ENCODE results near the gene MEDAG.

MEDAG gene

DNA sequence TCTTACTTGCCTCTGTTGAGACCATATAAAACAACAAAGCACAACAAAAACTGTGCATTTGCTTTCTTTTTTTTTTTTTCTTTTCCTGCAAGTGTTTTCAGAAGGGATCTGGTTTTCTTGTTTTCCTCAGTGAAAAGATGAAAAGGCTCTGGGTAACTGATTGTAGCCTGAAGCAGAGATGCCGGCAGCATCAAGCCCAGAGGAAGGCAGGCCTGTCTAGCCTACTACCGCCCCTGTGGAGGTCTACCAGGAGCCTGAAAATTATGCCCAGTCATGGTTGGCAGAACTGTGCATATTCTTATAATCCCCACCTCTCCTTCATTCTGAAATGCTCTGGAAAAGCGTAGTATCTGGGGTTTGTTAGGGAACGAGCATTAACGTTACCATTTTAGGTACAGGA is 32.6 kb upstream of the MEDAG start:
- DNase-seq = no peak

DNA sequence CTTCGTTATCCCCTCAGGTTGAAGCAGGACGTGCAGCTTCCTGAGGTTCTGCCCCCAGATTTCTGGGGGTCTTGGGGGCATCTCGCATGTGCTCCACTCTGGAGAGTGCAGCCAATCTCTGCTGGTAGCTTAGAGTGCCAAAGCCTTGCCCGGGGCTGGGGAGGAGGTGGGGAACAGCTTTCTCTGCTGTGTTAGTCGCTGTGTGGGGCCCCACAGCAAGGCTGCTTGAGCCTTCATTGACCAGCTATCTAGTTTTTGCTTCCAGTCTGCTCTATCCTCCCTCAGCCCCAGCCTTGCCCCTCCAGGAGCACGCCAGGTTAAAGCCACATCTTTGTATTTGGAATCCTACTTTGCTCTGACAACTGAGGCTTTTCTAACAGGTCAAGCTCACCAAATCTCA is 32.0 kb upstream of the MEDAG start:
- no peak for DNase-seq

DNA sequence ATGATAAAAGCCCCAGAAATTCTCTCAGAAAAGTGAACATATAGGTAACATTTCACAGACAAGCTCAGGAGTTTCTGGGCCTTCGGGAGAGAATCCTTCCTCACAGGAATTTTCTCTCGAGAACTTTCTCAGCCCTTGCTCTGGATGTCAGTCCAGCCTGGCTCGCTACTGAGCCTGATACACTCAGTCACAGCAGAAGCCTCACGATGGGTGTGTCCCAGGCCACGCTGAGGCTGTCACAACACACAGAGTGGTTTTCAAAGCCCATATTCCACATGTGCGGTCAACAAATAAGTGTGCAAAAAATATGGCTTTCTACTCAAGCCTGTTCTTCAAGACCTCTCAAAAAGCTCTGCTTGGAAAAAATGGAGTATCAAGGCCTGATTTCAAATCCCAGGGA is 31.5 kb upstream of the MEDAG start:
- no peak for DNase-seq

DNA sequence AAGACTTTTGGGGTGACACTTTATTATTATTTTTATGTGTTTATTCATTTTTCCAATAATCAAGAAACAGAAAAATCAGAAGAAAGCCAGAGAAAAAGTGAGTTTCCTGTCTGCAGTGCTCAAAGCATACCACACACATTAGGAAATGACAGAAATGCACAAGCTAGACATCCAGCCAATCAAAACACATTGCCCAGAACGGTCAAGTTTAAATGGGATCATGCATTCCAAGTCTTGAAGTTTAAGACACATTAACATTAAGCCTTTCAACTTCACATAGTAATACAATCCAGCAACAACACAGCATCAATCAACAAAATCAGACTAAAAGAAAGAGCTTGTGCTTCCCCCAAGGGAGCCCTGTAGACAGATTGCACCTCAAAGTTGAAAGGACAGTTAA is 28.7 kb upstream of the MEDAG start:
- DNase-seq = no peak

DNA sequence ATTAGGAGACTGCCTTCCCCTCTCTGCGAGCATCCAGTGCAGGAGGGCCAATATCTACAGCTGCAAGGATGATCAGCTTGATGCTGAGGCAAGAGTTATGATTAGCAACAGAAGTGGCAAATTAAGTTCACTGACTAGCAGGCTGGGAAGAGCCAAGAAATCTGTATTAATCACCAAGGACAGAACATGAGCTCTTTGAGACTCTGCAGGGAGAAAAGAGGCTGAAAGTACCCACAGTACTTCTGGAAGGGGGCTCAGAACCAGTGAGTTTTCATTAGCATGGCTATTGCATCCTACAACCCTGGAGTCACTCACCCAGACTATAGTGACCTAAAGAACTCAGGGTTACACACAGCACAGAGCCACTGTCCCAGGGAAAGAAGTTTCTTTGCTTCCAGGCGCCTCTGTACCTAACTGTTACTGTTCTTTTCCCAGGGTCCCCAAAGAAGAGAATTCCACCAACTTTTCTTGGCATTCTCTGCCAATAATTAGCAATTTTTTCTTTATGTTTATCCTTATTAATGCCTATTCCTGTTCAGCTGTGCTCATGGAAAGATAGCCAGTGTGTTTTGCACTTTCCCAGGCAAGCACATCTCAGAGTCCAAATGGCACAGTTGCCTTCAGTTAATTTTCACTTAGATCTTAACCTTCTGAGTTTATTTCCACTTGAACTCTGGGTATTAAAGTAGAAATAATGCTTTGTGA is 25.8 kb upstream of the MEDAG start:
- no peak for DNase-seq

DNA sequence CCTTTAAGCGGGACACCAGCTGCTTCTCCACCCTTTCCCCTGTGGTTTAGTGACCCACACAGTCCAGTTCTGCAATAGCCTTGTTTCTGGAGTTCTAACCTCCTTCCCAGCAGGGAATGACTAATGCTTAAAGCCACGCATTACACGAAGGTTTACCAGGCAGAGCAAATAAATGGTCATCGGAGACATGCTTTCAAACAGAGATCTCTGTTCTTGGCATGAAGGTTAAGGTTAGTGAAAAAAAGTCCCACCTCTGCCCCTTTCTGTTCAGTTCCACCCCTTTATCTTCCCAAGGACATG is 25.3 kb upstream of the MEDAG start:
- DNase-seq = no peak

DNA sequence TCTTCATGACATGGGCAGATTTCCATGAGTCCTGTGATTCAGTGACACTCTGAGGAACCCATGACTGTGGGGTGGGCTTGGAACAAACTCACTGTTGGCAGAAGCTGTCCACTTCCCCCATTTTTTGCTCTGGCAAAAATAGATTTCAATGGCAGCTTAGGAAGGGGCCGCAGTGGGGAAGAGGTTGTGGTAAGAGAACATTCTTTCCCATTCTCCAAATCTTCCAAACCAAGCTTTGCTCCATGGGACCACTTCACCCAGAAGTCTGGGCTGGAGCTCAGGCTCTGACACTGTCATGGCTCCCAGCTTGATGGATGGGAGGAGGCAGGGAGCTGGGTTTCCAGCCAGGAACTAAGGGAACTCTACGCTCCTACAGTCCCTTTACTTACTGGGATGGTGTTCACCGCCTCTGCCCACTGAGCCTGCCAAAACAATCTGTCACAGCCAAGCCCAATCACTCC is 24.9 kb upstream of the MEDAG start:
- no peak for DNase-seq

DNA sequence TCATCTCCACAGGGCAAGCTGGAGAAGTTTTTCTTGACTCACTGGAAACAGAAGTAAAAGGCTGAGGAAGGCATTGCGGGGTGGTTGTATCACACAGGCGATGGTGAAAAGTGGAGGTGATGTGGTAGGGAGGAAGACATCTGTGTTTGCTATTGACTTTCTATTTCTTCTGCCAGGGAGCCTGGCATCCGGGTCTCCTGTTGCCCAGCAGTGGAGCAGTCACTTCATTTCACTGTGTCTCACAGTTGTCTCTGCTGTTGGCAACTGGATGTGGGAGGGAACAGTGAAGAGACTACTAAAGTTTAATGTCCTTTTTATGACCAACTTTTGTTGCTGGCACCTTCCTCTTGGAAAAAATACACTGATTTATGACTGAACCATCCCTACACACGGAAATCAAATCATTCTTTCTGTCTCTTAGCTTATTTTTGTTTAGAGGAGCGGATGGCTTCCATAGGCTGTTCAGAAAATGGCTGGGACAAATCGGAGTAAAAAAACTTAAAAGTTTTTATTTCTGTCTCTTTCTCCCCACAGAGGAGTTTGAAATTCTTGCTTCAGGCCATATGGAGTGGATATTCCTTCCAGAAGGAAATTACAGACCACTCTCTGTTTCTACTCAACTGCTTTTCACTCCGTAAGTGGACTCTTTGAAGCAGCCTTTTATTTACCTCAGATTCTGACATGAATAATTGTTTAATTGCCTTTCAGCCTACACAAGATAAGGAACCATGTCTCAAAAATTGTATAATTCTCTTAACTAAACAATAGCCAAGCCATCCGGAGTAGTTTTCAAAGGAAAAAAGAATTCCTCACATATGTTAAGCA is 23.8 kb upstream of the MEDAG start:
- no peak for DNase-seq

DNA sequence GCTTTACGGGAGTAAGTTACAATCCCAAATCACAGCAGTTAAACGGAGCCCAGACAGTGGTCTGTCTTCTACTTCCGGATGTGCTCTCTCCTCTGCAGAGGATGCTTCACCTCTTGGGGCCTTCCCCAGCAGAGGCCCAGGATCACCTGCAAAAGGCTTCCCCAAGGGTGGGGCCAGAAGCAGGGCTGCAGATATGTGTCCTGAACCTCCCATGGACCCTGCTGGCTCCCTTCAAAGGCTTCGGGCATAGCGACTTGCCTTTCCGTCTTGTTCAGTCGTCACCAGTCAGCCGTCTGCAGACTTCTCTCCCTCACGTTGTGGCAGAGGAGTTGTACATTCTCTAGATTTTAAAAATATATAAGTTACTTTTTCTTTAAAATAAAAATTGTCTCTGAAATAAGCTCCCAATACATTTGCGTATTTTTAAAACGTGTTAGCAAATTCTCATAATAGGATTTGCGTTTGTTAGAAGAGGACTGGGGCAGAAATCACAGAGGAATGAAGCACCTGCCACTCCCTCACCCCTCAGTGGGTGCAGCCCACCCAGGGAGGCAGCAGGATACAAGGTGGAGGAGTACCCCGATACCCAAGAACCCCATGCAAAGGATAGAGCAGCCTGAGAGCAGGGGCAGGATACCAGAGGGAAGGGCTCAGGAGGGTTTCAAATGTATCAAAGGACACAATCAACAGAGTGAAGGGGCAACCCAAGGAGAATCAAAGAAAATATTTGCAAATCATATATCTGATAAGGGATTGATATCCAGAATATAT is 22.9 kb upstream of the MEDAG start:
- DNase-seq = no peak

DNA sequence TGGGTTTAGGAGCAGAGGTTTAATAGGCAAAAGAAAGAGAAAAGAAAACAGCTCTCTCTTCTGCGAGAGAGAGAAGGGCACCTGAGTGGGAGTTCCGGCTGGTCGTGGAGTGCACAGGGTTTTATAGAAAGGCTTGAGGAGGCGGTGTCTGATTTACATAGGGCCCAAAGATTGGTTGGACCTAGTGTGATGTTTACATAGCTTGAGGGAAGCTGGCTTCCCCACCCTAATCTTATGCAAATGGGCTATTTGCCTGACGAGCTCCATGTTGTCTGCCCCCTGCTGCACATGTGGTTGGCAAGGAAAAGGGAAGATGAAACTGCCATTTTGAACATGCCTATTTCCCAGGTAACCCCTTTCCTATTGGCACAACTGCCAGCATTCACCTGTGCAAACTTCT is 21.5 kb upstream of the MEDAG start:
- no peak for DNase-seq

DNA sequence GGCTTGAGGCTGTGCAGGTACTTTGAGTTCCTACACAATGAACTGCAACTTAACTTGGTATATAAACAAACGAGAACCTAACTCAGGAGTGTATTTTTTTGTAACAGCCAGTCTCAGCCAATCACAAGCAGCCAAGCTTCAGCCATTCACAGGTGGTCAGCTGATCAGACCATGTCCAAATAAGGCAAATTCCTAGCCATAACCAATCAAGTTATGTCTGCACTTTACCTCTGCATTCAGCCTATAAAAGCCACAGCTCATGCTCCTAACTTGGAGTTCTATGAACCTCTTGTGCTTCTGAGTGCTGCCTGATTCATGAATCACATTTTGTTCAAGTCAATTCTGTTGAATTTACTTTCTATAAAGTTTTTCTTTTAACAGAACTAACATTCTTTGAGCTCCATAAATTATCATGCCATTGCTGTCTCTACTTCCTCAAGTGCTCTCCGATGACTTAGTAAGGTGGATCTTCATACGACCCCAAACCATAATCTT is 16.8 kb upstream of the MEDAG start:
- no peak for DNase-seq

DNA sequence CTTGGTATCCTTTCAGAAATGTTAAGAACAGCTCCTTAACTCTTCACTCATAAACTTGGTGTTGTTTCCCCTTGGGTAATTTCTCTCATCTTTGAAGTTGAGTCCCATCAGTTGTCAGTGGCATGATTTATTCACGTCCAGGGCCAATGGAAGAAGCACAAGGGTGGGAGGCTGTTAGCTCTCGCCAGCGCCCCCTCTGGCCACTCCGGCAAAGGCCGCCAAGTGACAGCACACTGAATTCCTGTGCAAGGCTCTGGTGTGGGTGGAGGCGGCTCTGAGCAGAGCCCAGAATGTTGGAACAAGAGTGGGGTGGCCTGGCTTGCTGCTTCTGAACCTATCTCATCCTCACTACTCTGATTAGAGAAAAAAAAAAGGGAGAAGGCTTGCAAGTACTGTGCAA is 13.1 kb upstream of the MEDAG start:
- DNase-seq = no peak

DNA sequence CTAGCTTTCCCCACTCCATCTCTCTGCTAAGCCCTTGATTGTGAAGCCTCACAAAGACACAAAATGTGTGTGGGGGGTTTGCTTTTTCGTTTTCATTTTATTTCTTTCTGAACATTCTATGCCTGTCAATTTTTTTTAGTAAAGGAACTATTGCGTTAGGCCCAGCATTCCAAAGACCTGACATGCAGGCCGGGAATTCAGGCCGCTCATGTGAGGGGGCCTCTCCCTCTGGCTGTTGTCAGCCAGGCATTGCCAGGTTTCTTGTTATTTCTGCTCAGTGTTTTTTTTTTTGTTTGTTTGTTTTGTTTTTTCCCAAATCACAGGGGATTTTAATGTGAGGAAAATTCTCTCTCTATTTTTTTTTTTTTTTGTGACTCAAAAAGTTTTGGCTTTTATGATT is 10.3 kb upstream of the MEDAG start:
- no peak for DNase-seq

DNA sequence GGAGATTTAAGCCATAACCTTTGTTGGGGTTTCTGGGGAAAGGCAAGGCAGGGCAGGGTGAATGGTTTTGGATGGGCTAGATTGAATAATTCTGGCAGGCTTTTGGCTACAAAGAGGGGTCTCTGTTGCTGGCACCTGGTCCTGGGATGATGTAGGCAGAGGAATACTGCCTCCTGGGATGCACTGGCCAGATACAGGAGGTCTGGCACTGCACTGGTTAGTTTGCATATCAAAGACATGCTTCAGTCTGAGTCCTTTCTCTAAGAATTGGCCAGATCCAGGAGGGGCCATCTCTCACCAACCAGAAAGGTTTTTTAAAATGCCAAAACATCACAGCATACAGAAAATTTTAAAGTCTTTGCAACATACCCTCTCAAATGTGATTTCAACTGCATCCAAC is 8.0 kb upstream of the MEDAG start:
- DNase-seq = no peak

DNA sequence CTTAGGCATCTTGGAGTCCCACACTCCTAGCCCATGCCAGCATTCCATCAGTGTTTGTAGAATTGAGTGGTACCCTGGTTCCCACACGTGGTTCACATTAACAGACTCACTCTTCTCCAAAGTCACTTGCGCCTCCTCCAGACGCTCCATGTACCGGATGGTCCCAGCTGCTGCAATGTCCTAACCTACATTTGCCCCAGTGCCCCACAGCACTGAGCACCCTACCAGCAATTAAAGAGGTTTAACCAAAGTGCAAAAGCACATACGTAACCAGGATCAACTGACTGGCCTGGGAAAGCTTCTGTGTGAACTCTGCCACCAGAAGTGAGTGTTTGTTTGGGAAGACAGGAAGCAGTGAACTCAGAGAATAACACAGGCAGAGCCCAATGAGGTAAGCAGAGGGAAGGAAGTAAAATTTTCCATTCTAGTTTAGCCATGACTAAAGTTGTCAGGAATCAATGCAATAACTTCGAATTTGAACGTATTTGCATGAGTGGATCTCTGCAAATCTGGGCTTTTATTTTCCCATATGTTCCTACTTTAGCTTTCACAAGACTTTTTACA is 7.3 kb upstream of the MEDAG start:
- DNase-seq = no peak

DNA sequence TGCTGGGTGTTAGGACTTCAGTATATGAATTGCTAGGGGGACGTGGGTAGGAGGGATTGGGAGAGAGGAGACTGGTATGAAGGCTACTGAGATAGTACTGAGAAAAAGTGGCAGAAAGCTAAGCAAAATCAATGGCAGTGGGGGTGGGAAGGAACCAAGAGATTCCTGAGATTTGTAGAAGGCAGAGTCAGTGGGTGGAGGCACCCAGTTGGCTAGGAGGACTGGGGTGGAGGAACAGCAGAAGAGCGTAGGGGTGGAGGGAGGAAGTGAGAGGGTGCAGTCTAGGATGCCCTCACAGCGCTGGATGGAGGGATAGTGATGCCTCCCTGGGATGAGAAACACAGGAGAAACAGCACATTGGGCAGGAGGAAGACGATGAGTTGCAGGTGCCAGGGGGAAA is 5.6 kb upstream of the MEDAG start:
- DNase-seq = no peak

DNA sequence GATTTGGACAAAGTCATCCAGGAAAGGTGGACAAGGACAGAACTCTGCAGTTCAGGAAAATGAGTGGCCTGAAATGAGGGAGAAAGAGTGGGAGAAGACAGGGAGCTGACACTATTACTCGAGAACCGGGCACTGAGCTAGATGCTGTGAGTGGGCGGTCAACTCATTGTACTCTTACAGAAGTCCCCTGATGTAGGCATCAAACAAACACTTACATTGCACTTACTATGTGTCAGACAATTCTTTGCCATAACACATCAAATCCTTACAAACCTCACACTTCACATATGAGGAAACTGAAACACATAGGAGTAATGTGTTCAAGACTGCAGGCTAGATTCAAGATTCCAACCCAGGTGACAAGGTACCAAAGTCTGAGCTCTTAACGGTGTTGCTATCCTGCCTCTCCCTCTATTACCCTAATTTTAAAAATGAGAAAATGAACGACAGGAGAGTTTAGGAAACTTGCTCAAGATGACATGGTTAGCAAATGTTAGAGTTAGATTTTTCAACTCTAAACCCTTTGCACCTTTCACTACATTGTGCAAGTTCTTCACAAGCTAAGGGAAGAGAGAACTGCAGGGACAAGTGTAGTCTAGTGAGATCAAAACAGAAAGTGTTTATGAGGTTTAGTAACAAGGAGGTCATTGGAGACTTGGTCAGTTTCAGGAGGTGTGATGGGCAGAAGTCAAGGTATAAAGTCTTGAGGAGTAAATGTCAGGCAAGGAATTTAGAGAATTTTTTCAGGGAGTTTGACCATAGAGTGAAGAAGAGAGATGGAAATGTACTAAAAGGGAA is 4.9 kb upstream of the MEDAG start:
- no peak for DNase-seq

DNA sequence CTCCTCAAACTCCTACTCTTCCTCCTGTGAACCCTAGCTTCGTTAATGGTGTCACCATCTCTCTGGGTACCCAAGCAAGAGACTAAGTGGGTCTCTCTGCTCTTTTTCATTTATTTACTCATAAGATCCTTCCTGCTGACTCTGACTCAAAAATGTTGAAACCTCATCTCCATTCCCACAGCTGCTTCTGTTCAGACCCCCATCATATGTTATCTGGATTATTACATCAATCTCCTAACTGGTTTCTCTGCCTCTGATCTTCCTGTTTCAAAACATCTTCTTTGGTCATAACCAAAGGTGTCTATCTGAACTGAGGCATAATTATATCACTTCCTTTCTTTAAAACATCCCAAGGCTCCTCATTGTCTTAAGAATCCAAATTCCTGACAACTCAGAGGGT is 2.0 kb upstream of the MEDAG start:
- DNase-seq = no peak

DNA sequence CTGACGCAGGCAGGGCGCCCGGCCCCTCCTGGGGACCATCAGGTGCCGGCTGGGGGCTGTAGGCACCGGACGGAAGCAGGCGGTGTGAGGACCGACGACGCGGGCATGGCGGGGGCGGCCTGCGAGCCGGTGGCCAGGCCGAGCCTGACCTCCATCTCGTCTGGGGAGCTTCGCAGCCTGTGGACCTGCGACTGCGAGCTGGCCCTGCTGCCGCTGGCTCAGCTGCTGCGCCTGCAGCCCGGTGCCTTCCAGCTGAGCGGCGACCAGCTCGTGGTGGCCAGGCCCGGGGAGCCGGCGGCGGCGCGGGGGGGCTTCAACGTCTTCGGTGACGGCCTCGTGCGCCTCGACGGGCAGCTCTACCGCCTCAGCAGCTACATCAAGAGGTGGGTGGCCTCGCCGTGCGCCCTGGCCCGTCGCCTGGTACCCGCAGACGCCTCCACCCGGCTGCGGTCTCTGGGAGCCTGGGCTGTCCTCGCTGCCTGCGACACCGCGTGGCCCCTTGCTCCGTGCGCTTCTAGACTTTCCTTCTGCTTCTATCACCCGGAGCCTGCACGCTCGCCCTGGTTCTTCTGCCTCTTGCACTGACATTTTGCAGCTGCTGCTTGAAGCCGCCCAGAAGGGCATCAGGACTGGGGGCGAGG is 460 bp downstream of the MEDAG start:
- DNase-seq = no peak

DNA sequence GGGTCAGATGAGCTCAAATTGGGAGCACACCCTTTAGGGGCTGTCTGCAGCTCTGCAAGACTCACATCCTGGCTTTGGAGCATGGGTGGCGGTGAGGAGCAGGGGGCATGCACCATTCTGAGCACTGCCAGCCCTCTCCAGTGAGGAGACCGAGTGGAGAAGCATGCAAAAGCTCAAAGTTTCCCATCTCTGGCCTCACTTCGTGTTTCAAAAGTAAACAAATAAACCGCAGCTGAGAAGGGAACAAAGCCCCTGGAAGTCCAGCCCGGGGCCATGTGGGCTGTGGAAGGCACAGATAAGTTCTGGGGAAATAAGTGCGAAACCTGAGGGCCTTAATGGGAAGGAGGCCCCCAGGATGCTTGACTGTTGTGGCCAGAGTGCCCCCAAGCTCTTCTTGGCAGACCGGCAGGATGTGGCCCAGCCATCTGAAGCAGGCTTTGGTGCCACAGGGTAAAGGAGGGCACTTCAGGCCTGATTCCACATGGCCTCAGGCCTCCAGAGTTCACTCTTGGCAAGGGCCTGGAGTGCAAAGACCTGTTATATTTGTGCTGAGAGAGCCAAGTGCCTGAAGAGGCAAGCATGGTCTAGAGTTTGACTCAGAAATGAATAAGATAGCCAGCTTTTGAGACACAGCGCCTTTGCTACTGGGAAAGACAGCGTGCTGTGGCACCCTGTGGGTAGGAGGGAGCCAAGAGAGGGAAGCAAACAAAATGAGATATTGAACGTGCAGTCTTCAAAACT is 1.2 kb downstream of the MEDAG start:
- no peak for DNase-seq

DNA sequence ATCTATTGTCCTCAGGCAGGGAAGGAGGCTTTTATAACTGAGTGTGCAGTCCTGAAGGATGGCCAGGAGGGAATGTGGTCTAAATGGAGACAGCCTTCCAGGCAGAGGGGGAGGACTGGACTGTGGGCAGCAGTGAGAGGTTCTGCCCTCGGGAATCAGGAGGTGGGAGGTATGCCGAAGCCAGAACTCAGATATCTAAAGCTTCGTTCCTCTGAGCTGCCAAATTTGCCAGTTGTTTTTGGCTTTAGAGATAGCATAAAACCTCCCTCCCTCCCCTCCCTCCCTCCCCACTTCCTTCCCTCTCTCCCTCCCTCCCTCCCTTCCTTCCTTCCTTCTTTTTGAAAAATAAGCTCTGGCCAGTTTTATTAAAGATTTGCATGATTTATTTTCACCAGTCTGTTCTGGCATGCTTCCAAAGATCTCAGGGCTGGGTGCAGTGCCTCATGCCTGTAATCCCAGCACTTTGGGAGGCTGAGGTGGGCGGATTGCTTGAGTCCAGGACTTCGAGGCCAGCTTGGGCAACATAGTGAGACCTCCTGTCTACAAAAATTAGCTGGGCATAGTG is 2.4 kb downstream of the MEDAG start:
- no peak for DNase-seq
